ENCODE measurements around the gene KRT14.
"Not testable (repeated sequence)": the region's sequence is repeated elsewhere in the genome, so short reads cannot be mapped to it uniquely, and the experiment has no call there.

Gene KRT14

DNA sequence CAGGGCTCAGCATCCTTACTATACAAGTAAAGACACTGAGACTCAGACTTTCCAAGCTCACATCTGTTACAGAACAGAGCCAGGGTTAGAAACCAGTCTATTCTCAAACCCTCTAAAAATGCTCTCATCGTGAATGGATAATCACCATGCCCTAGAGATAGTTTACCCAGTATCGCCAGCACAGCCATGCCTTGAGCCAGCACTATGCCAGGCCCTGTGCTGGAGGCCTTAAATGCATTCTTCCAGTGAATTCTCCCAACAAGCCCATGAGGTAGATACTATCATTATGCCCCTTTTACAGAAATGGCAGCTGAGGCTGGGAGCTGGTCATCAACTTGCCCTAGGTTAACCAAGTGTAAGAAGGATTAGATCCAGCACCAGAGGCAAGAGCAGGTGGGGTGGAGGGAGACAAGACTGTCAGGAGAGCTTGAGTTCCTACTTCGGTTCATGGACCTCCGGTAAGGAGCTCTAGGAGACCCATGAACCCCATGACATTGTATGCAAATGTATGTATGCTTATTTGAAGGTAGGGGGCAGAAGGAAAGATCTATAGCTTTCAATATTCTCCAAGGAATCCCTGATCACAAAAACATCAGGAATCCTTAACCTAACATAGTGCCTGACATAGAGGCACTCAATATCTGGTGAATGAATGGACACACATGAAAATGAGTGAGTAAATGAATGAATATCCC is 5.2 kb downstream of the KRT14 start:
- no peak overlapping the region for H3K4me3 ChIP-seq (replicated peaks; ENCODE audit: low read depth, low read length)
- TF ChIP-seq, protein P1, sequence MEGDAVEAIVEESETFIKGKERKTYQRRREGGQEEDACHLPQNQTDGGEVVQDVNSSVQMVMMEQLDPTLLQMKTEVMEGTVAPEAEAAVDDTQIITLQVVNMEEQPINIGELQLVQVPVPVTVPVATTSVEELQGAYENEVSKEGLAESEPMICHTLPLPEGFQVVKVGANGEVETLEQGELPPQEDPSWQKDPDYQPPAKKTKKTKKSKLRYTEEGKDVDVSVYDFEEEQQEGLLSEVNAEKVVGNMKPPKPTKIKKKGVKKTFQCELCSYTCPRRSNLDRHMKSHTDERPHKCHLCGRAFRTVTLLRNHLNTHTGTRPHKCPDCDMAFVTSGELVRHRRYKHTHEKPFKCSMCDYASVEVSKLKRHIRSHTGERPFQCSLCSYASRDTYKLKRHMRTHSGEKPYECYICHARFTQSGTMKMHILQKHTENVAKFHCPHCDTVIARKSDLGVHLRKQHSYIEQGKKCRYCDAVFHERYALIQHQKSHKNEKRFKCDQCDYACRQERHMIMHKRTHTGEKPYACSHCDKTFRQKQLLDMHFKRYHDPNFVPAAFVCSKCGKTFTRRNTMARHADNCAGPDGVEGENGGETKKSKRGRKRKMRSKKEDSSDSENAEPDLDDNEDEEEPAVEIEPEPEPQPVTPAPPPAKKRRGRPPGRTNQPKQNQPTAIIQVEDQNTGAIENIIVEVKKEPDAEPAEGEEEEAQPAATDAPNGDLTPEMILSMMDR (IDR thresholded peaks at IDR 0.05; ENCODE audit: low read length, missing control alignments): no peak
- no peak for DNase-seq (ENCODE audit: low read depth)

DNA sequence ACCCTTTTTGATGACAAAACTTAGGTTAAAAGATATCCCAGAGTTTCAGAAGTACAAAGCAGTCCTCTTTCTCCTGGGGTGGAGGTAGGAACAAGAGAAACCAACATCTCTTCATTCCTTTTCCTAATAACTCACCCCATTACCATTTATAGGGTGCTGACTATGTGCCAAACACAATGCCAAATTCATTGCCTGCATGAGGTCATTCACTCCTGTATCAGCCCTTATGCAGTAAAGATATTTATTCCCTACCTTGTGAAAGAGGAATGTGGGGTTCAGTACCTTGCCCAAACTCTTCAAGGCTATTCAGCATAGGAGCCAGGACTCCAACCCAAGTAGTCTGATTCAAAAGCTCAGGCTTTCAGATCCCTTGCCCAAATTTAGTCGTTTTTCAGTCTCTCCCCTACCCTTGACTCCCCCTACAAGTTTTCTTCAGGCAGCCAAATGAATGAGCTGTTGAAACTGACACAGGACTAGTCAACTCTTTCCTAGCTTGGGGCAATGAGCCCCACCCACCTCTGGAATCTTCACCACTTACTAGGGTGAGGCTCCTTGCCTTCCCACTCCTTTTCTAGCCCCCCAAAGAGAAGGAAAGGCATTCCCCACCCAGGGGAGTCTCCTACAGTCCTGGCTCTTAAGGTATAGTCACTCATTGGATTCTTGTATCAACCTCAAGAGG is 5.9 kb downstream of the KRT14 start:
- DNase-seq (ENCODE audit: low read depth): no peak
- TF ChIP-seq, protein P1 (IDR thresholded peaks at IDR 0.05; ENCODE audit: low read length, missing control alignments): no peak
- no peak overlapping the region for H3K4me3 ChIP-seq (replicated peaks; ENCODE audit: low read depth, low read length)

DNA sequence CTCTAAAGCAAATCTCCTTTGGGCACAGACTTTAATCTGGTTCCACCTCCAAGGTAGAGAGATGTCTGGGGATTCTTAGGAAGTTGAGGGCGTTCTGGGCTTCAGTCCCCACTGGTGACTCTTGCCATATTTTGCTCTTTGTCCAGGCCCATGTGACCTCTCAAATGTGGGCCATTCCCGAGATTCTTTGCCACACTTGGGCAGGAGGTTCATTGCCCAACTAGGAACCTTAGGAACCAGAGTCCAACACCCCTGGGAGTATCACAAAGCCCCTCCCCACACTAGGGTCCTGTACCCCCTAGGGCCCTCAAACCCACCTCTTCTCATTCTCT is 6.5 kb downstream of the KRT14 start:
- TF ChIP-seq, protein P1 (IDR thresholded peaks at IDR 0.05; ENCODE audit: low read length, missing control alignments): no peak
- DNase-seq (ENCODE audit: low read depth): no peak
- H3K4me3 ChIP-seq (replicated peaks; ENCODE audit: low read depth, low read length): no peak overlapping the region

DNA sequence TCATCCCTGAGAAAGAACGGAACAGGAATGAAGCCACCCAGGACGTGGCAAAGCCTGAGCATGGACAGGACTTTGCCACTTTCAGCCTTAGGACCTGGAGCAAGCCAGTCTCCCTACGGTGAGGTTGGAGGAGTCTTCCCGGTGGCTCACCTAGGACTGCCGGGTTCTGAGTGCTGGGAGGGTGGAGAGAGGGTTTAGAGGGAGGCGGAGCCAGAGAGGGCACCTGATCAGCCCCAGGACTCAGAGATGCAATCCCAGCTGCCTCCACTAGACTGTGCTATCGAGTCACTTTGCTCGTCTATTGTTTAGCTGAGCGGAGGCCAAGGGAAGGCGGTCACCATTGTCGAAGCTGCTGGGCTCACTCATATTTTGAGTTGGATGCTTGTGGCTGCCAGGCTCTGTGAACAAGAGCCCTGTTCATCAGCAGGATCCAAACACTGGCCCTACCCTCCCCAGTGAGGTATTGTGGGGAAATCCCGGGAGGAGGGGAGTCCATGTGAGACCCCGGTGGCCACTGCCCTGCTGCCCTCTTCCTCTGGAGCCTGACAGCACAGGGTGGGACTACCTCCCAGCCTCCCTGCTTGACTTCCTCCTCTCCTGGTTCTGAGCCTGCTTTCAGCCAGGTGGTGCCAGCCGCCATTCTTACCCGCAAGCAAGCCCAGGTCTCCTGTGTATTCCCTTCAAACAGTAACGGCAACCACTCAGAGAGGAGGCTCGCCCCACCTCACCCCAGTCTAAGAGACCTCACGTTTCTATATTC is 7.0 kb downstream of the KRT14 start:
- TF ChIP-seq, protein P1 (IDR thresholded peaks at IDR 0.05; ENCODE audit: low read length, missing control alignments): peak; percentile 95
- peak; percentile 81 for DNase-seq (ENCODE audit: low read depth)
- H3K4me3 ChIP-seq (replicated peaks; ENCODE audit: low read depth, low read length): no peak overlapping the region

DNA sequence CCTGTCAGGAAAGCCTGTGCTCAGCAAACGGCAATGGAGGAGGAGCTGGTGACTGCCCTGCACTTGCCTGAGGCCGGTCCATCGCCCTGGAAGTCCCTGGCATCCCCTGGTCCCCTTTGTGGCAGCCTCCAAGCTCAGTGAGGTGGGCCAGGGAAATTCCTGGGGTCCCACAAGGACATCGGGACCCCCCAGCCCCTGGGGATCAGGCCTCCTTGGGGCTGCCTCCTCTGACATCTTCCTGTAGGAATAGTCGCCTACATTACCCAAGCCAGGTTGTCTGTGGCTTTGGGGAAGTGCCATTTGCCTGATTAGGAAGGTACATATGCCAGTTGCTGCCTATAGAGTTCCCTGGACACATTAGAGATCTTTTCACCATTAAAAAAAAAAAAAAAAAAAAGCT is 7.7 kb downstream of the KRT14 start:
- no peak overlapping the region for H3K4me3 ChIP-seq (replicated peaks; ENCODE audit: low read depth, low read length)
- TF ChIP-seq, protein P1 (IDR thresholded peaks at IDR 0.05; ENCODE audit: low read length, missing control alignments): no peak
- DNase-seq (ENCODE audit: low read depth): no peak

DNA sequence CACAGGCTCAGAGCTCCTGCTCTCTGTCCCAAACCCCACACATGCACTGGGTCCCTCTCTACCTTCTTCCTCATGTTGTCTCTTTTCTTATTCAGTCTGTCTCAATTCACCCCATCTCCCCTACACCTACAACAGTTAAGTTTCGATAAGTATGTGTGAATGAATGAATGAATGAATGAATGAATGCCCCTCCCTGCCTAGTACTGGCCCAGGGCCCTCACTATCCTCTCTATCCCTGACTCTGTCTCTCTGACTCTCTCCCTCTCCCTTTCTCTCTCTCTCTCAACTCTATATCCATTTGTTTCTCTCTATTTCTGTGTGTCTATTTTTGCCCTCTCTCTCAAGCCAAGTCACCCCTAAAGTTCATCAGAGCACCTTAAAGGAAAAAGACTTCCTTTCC is 8.2 kb downstream of the KRT14 start:
- H3K4me3 ChIP-seq (replicated peaks; ENCODE audit: low read depth, low read length): no peak overlapping the region
- DNase-seq (ENCODE audit: low read depth): no peak
- TF ChIP-seq, protein P1 (IDR thresholded peaks at IDR 0.05; ENCODE audit: low read length, missing control alignments): no peak

DNA sequence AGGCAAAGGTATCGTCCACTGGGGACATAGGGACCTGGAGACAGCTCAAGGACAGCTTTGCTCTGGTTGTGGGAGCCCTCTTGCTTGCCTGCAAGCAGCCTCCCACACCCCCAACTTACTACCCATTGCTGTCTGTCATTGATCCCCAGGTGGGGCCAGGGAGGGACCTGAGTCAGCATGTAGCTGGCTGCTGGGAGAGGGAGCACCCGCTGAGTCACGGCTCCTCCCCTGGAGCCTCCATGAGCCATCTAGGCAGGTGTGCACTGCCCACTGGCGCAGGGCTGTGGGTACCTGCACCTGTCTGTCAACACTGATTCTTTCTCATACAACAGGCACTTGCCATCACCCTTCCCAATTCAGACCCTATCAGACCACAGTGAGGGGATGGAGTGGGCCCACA is 10.0 kb downstream of the KRT14 start:
- not testable (repeated sequence) for H3K4me3 ChIP-seq (replicated peaks; ENCODE audit: low read depth, low read length); DNase-seq (ENCODE audit: low read depth)

Measured in fibroblast of pulmonary artery (primary cell).